Activated CD4-positive, alpha-beta T cell treated with anti-CD3 and anti-CD28 coated beads, Interleukin-2, amount 50 U/mL, for 24 hours (primary cell): ENCODE measurements around the gene ABCG4.
A peak's percentile ranks its signal among the peaks of the same experiment; 100 is the strongest.
"Not testable (repeated sequence)": the region's sequence is repeated elsewhere in the genome, so short reads cannot be mapped to it uniquely, and the experiment has no call there.

Experiments used
- DNase-seq, 2 donors: peaks; one replicate each; pipeline ENCODE4 v3.0.0-alpha.2; 2020; ENCODE audit warnings: low read depth in 1 of 2, low spot score in 1 of 2

The ABCG4 gene

DNA sequence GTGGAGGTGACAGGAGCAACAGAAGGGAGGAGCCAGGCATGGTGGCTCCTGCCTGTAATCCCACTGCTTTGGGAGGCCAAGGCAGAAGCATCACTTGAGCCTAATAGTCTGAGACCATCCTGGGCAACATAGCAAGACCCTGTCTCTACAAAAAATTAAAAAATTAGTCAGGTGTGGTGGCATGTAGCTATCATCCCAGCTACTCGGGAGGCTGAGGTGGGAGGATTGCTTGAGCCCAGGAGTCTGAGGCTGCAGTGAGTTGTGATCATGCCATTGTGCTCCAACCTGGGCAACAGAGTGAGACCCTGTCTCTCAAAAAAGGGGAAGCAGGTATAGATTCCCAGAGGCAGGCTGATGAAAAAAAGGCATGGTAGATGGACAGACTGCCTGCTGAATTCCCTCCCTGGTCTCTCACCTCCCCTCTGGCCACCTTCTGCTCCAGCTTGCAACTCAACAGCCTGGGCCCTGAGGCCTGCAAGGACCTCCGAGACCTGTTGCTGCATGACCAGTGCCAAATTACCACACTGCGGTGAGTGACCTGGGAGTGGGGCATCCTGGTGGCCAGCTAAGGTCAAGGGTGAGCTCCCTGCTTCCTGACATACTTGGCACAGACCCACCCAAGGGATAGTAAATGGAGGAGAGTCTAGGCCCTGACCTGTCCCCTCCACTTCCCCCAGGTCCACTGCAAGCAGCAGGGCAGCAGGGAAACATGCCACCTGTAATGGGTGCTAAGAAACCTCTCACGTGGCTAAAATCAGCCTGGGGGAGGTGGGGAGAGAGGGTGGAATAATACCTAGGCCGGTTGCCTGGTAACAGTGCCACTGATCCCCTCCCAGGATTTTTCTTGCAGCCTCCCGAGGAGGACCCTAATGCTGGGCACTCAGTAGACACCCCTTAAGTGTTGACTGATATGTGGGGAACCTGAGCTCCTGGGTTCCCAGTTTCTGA, 32.2 kb downstream of the ABCG4 start:
- DNase-seq: no peak

DNA sequence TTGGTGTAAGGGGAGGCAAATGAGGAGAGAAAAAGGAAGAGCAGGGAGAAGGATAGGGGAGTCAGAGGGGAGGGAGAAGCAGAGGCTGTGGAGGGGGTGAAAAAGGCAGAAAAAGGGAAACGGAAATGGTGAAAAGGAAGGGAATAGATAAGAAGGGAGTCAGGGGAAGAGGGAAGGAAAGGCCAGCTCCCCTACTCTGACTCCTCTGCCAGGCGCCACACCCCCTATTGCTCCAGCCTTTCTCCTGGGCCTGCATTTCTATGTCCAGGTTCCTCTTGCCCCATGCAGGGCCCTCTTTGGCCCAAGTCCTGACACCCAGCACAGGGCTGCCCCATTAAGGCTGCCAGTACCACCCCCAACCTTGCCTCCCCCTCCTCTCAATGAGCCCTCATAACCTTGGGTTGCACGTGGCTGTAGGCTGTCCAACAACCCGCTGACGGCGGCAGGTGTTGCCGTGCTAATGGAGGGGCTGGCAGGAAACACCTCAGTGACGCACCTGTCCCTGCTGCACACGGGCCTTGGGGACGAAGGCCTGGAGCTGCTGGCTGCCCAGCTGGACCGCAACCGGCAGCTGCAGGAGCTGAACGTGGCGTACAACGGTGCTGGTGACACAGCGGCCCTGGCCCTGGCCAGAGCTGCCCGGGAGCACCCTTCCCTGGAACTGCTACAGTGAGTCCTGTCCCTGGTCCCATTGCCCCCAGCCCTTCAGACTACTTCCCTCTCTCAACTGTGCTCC, 33.0 kb downstream of the ABCG4 start:
- no peak for DNase-seq

GRCh38 chr11:119184399-119184798, 35.5 kb downstream of the ABCG4 start:
- DNase-seq: not testable (repeated sequence)

DNA sequence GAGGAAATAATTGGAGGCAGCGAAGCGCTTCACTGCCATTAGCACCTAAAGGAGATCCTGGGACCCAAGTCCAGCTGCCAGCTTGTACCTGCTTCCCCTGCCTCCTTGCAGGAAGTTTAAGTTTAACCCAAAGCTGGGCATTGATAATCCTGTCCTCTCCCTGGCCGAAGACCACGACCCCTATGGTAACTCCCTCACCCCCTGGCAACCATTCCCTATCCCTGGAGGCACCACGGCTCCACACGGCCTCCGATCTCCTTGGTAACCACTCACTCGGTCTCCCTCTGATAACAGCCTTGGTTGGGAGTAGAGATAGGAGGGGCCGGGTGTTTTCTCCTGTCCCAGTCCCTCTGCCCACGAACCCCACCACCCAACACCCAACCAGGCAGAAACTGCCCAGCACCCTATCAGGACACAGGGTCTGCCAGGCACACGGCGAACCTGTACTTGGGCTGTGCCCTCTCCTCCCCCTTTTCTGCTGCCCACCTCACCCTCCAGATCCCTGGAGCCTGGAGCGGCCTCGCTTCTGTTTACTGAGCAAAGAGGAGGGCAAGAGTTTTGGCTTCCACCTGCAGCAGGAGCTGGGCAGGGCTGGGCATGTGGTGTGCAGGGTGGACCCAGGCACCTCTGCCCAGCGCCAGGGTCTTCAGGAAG, 37.3 kb downstream of the ABCG4 start:
- DNase-seq: no peak

DNA sequence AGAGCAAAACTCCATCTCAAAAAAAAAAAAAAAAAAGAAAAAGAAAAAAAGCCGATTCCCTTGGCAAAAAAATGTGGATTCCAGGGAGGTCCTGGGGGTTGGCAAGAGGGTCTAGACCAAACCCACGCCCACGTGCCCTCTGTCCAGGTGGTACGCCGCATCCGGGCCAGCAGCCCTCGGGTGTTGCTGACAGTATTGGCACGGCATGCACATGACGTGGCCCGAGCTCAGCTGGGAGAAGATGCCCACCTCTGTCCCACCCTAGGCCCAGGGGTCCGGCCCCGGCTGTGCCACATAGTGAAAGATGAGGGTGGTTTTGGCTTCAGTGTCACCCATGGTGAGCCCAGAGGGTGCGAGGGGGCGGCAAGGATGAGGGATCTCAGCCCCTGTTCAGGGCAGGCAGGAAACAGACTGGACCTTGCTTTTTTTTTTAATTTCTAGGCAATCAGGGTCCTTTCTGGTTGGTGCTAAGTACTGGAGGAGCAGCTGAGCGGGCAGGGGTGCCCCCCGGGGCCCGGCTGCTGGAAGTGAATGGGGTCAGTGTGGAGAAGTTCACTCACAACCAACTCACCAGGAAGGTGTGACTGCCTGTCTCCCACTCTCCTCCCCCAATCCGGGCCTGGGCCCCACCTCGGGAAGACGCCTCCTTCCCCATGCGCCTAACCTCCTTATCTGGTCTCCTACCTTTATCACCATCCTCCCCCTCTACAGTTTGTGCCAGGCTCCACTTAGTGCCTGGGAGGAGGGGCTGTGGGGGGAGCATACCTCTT, 38.5 kb downstream of the ABCG4 start:
- DNase-seq: no peak

DNA sequence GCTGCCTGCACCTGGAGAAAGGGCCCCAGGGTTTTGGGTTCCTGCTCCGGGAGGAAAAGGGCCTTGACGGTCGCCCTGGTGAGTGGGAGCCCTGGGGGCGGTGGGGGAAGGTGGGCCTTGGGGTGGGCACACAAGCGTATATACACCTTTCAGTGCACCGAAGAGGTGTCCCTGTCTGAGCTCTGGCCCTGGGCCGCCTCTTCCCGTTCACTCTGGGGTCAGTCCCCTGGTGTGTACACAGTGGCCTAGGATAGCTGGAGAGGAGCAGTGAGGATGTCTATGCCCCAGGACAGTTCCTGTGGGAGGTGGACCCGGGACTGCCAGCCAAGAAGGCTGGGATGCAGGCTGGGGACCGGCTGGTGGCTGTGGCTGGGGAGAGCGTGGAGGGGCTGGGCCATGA, 39.2 kb downstream of the ABCG4 start:
- DNase-seq: no peak

DNA sequence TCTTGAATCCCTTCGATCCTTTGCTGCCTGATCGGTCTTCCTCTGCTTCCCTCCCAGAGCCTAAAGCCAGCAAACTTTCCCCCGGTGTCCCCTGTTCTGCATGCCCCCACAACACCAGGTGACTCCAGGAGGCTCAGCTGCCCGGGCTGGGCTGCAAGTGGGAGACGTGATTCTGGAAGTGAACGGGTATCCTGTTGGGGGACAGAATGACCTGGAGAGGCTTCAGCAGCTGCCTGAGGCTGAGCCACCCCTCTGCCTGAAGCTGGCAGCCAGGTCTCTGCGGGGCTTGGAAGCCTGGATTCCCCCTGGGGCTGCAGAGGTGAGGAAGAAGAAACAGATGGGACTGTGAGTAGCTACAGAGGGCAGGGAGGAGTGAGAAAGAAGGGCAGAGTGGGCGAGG, 40.0 kb downstream of the ABCG4 start:
- no peak for DNase-seq

DNA sequence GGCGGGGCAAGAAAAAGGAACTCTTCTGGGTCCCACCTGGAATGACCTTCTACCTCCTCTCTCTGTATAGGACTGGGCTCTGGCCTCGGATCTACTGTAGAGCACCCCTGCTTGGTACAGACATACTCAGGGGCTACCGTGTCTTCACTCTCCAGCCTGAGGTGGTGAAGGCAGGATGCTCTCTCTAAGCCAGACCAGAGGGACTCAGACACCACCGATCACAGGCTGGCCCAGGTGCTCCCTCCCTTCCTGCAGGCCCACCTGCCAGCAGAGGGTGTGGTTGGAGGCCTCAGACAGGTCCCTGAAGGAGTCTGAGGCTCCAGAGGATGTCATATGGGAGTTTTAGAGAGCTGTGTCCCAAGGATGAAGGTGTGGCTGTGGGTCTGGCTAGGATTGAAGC, 40.5 kb downstream of the ABCG4 start:
- no peak for DNase-seq

DNA sequence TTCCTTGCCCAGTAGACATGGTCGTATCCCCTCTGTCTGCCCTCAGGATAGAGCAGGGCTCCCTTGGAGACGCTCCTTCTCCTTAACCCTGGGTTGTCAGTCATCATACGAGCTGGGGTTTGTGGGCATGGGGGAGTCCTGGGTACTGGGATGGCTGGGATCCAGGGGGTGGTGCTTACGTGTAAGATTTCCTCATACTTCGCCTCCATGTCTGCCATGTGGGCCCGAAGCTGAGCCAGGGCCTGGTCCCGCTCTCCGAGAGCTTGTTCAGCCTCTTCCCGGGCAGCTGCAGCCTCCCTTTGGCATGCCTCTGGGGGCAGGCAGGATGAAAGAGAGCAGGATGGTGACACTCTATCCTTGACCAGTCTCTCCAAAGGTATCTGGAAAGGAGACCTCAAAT, 41.7 kb downstream of the ABCG4 start:
- DNase-seq: no peak

- not testable (repeated sequence) for DNase-seq
These were observed 42.4 kb downstream of the ABCG4 start for GRCh38 chr11:119191265-119191664.

GRCh38 chr11:119192111-119192510, 43.3 kb downstream of the ABCG4 start:
- DNase-seq: no peak

DNA sequence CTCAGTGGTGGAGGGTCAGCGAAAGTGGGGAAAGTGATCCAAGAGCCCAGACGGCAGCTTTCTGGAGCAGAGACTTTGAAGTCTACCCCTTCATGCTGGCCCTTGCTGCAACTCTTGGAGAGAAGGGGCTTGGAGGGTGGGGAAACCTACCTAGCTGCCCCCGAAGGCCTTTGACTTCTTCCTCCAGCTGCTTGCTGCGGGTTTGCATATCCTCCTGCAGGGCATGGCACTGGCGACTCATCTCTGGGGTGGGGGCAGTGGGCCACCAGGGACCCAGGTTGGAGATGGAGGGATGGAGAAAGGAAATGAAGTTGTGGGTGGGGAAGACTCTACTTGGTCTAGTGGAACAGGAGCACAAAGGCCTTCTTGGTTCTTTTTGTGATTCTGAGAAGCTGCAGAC, 44.1 kb downstream of the ABCG4 start:
- DNase-seq: no peak

DNA sequence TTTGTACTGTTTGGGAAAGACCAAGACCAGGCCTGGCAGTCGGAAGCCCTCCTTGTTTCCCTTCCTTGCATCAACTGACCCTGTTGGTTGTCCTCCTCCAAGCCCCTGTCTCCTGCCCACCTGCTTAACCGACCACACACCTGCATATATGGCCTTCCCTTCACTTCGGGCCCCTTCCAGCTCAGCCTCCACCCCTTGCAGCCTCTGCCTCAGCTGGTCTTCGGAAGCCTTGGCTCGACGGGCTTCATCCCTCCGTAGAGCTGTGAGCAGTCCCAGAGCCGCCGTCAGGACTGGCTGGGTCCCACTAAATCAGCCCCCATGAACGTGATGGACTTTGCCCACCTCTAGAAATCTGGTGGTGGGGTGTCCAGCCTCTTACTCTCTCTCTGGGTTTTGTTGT, 44.8 kb downstream of the ABCG4 start:
- no peak for DNase-seq

GRCh38 chr11:119194811-119195440, 46.1 kb downstream of the ABCG4 start:
- DNase-seq: no peak

GRCh38 chr11:119195680-119196079, 46.8 kb downstream of the ABCG4 start:
- no peak for DNase-seq

GRCh38 chr11:119196833-119197483, 48.1 kb downstream of the ABCG4 start:
- DNase-seq: peak; percentile 14 to 70

DNA sequence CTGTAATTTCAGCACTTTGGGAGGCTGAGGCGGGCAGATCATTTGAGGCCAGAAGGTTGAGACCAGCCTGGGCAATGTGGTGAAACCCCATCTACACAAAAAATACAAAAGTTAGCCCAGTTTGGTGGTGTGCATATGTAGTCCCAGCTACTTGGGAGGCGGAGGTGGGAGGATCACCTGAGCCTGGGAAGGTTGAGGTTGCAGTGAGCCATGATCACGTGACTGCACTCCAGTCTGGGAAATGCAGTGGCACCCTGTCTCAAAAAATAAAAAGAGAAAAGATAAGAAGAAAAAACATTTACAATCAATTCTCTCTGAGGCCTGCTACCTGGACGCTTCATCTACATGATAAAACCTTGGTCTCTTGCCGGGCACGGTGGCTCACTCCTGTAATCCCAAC, 50.1 kb downstream of the ABCG4 start:
- DNase-seq: no peak

DNA sequence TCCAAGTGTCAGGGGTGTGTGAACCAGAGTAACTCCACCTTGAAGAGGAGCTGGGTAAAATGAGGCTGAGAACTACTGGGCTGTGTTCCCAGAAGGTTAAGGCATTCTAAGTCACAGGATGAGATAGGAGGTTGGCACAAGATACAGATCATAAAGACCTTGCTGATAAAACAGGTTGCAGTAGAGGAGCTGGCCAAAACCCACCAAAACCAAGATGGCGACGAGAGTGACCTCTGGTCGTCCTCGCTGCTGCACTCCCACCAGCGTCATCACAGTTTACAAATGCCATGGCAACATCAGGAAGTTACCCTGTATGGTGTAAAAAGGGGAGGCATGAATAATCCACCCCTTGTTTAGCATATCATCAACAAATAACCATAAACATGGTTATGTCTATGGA, 52.4 kb downstream of the ABCG4 start:
- DNase-seq: not testable (repeated sequence)

DNA sequence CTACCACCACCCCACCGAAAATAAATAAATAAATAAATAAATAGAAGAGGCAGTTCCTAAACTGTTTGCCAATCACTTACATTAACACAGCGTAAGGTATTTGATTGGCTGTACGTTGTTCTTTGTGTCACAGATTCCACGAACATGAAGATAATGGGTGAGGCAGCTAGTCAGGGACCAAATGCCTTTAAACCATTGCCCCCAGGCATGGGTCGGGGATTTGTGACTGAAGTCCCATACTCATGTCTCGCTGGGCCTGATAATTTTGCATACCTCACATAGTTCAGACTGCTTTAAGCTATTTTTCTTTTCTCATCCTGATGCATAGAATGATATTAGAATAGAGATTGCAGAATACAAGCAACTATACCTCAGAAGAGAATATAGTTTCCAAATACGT, 53.7 kb downstream of the ABCG4 start:
- no peak for DNase-seq

GRCh38 chr11:119204066-119204465, 55.2 kb downstream of the ABCG4 start:
- DNase-seq: no peak
